NCI-H2196 (cell line): ENCODE data around the gene MLLT1.

Source experiments
- DNase-seq: peaks from one replicate; lab custom pipeline; 2025; ENCODE audit not compliant: unreplicated experiment; lab: John Stamatoyannopoulos, UW

MLLT1 gene

GRCh38 chr19:6236310-6237291 lies 43.2 kb downstream of the MLLT1 start:
- DNase-seq, result peak; percentile 88

GRCh38 chr19:6235031-6235951 lies 44.5 kb downstream of the MLLT1 start:
- DNase-seq, result no peak

- DNase-seq, result no peak
Observed at GRCh38 chr19:6234527-6234926, 45.2 kb downstream of the MLLT1 start.

GRCh38 chr19:6233827-6234511 lies 45.8 kb downstream of the MLLT1 start:
- peak; percentile 33 for DNase-seq

- no peak for DNase-seq
Observed at GRCh38 chr19:6233056-6233826, 46.5 kb downstream of the MLLT1 start.

GRCh38 chr19:6232601-6233055 lies 47.1 kb downstream of the MLLT1 start:
- DNase-seq, result no peak

GRCh38 chr19:6230991-6231448 lies 48.8 kb downstream of the MLLT1 start:
- no peak for DNase-seq

- no peak for DNase-seq
Observed at GRCh38 chr19:6229951-6230712, 49.6 kb downstream of the MLLT1 start.

- no peak for DNase-seq
Observed at GRCh38 chr19:6229216-6229913, 50.4 kb downstream of the MLLT1 start.

GRCh38 chr19:6228551-6229215 lies 51.1 kb downstream of the MLLT1 start:
- no peak for DNase-seq

GRCh38 chr19:6227936-6228325 lies 51.8 kb downstream of the MLLT1 start:
- DNase-seq, result no peak

- DNase-seq, result no peak
Observed at GRCh38 chr19:6227156-6227935, 52.4 kb downstream of the MLLT1 start.

GRCh38 chr19:6226444-6227155 lies 53.2 kb downstream of the MLLT1 start:
- no peak for DNase-seq

GRCh38 chr19:6226012-6226411 lies 53.8 kb downstream of the MLLT1 start:
- DNase-seq, result no peak

GRCh38 chr19:6225232-6225865 lies 54.4 kb downstream of the MLLT1 start:
- no peak for DNase-seq

- no peak for DNase-seq
Observed at GRCh38 chr19:6224308-6224675, 55.5 kb downstream of the MLLT1 start.
